ENCODE data around the gene ATP9B. TPM values are rescaled to one million over a fixed set of nuclear protein-coding genes. Genes with fewer than 3 reads are reported as not detected.

The ATP9B gene
- total RNA-seq, 1 experiment from 2014 or later = 8.0 TPM

DNA sequence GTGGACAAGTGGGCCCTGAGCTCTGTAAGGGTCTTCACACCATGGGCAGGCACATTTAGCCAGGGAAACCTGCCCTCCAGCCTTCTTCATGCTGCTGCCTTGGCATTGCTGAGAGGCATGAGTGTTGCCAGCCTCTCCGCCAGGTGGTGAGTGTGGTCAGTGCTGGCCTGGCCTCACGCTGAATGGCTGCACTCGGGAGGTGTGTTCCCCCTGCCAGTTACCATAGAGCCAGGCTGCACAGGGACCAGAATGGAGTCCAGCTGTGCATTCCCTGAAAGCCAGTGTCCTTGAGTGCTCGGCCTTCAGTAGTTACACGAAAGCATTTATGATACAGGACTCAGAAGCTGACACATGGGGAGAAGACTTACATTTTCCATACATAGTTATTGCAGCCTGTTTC is 139.7 kb downstream of the ATP9B start:
- no peaks in the 10 kb centered on the region for H3K27me3 ChIP-seq (ENCODE audit: control insufficient read depth, insufficient read depth, low read length)
- peaks cover 1% of the 10 kb centered on the region for H3K36me3 ChIP-seq (replicated peaks; ENCODE audit: control insufficient read depth, insufficient read depth, low read length)
- H3K4me3 ChIP-seq (ENCODE audit: insufficient read depth, low read depth, low read length) = no peak overlapping the region
- no peak for DNase-seq

DNA sequence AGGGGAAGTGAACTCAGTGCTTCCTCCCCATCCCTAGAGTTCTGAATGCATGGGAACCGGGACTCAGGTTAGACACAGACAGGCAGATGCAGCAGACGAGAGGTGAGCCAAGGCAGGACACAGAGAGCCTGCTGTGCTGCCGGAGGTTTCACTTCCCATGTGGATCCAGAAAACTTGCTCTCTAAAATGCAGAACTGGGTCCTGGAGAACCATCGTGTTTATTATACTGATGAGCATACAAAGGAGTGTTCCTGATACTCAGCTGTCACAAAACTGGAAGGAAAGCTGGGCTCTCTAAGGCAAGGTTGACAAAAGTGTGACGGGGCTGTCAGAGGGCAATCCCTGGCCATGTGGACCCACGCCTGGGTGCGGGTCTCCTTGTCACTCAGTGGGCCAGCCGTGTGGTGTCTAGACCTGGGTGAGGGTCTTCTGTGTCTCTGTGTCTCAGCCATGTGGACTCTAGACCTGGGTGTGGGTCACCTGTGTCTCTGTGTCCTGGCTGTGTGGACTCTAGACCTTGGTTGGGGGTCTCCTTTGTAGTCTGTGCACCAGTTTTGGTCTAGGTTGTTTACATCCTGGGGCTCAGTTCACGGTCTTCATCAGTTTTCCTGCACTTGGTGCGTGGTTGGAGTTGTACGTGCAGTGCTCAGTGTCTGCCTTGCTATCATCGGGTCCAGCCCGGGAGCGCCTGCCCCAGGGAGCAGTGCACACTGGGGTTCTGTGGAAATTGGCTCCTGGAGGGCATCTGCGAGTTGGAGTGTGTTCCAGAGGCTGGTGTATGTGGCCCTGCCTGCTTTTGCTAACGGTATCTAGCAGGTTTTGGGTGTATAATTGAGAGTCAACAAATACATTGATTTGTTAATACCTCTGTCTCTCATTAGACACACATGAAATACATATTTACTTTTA is 141.1 kb downstream of the ATP9B start:
- no peak for DNase-seq
- peaks cover 1% of the 10 kb centered on the region for H3K36me3 ChIP-seq (replicated peaks; ENCODE audit: control insufficient read depth, insufficient read depth, low read length)
- no peak overlapping the region for H3K4me3 ChIP-seq (ENCODE audit: insufficient read depth, low read depth, low read length)
- H3K27me3 ChIP-seq (ENCODE audit: control insufficient read depth, insufficient read depth, low read length) = no peaks in the 10 kb centered on the region

DNA sequence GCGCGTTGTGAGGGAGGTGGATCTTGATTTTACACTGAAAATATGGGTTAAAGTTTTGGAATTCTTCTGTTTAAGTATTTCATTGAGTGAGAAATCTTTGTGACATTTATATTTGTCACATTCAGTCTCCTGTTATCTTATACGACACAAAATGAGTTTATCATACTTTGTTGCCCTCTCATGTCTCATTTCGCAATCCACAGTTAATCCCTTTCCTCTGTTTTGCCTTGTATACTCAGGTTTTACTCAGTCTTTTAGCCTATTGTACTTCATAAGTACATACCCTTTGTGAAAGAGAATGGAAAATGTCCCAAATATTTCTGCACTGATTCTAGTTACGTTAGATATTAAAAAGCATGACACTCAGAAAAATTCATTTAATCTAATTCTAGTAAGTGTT is 142.7 kb downstream of the ATP9B start:
- peaks cover 1% of the 10 kb centered on the region for H3K36me3 ChIP-seq (replicated peaks; ENCODE audit: control insufficient read depth, insufficient read depth, low read length)
- H3K27me3 ChIP-seq (ENCODE audit: control insufficient read depth, insufficient read depth, low read length) = no peaks in the 10 kb centered on the region
- no peak for DNase-seq
- no peak overlapping the region for H3K4me3 ChIP-seq (ENCODE audit: insufficient read depth, low read depth, low read length)

DNA sequence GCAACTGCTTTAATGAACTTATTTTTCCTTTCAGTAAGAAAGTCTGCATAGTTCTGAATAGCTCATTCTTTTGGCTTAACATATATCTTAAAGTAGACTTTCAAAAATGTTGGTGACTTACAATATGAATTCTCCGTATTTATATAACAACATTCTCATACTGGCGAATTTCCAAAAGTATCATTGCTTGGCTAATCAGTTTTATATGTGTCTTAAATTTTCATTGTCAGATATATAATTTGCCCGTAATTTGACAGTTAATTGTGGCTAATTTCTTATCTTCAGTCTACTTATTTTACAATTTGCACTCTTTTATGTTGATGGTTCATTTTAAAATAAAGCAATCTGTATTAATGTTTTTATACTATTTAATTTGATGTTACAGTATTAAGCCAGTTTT is 144.9 kb downstream of the ATP9B start:
- Histone ChIP-seq H3K36me3 (replicated peaks; ENCODE audit: control insufficient read depth, insufficient read depth, low read length) (no peaks in the 10 kb centered on the region), H3K27me3 (ENCODE audit: control insufficient read depth, insufficient read depth, low read length) (no peaks in the 10 kb centered on the region), H3K4me3 (ENCODE audit: insufficient read depth, low read depth, low read length) (no peak overlapping the region)
- no peak for DNase-seq

DNA sequence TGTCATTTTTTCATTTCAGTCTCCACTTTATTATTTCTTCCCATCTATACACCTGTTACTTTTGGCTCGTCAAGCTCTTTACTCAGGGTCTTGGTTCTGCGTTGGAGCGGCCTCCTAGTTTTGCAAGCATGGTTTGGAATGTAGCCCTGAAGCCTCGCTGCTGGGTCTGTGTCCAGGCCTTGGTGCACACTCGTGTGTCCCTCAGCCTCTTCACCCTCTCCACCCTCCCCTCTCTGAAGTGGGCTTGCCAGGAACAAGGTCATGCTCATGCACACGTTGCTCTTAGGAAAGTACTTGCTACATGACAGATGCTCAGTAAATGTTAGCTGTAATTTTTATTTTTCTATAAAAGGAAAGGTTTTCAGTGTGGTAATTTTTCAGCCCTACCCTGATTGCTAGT is 147.0 kb downstream of the ATP9B start:
- H3K4me3 ChIP-seq (ENCODE audit: insufficient read depth, low read depth, low read length) = no peak overlapping the region
- H3K36me3 ChIP-seq (replicated peaks; ENCODE audit: control insufficient read depth, insufficient read depth, low read length) = no peaks in the 10 kb centered on the region
- H3K27me3 ChIP-seq (ENCODE audit: control insufficient read depth, insufficient read depth, low read length) = no peaks in the 10 kb centered on the region
- DNase-seq = no peak

DNA sequence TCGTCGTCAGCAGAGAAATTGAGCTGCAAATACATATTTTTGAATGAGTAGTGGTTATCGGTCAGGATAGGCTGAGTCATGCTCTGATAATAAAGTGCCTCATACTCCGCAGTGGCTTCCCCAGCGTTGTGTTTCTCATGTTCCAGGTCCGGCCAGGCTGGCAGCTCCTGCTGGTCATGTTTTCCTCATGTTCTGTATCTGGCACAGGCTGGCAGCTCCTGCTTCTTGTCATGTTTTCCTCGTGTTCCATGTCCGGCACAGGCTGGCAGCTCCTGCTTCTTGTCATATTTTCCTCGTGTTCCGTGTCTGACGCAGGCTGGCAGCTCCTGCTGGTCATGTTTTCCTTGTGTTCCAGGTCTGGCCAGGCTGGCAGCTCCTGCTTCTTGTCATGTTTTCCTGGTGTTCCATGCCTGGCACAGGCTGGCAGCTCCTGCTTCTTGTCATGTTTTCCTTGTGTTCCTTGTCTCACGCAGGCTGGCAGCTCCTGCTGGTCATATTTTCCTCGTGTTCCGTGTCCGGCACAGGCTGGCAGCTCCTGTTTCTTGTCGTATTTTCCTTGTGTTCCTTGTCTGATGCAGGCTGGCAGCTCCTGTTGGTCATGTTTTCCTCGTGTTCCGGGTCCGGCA is 148.9 kb downstream of the ATP9B start:
- Histone ChIP-seq H3K27me3 (ENCODE audit: control insufficient read depth, insufficient read depth, low read length) (no peaks in the 10 kb centered on the region), H3K36me3 (replicated peaks; ENCODE audit: control insufficient read depth, insufficient read depth, low read length) (no peaks in the 10 kb centered on the region), H3K4me3 (ENCODE audit: insufficient read depth, low read depth, low read length) (no peak overlapping the region)
- no peak for DNase-seq

DNA sequence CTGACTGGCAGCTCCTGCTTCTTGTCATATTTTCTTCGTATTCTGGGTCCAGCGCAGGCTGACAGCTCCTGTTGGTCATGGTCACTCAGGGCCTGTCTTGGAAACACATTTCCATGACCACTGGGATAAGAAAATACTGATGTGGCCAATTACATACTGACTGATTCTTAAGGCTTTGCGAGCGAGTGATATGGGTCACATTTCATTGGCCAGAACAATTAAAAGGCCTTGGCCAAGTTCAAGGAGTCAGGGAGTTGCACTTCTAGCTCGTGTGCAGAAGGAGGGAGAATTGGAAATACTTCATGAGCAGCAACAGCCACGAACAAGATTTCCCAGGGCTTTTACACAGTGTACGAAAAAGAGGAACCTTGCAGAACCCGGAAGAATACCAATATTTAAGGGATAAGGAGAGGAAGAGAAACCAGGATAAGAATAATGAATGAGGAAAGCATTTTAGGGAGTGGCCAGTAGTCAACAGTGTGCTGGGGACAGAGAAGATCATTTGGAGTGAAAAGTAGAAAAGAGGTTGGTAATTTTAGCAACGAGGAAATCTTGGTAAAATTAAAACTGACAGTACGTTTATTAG is 149.5 kb downstream of the ATP9B start:
- no peaks in the 10 kb centered on the region for H3K36me3 ChIP-seq (replicated peaks; ENCODE audit: control insufficient read depth, insufficient read depth, low read length)
- DNase-seq = no peak
- no peaks in the 10 kb centered on the region for H3K27me3 ChIP-seq (ENCODE audit: control insufficient read depth, insufficient read depth, low read length)
- no peak overlapping the region for H3K4me3 ChIP-seq (ENCODE audit: insufficient read depth, low read depth, low read length)

DNA sequence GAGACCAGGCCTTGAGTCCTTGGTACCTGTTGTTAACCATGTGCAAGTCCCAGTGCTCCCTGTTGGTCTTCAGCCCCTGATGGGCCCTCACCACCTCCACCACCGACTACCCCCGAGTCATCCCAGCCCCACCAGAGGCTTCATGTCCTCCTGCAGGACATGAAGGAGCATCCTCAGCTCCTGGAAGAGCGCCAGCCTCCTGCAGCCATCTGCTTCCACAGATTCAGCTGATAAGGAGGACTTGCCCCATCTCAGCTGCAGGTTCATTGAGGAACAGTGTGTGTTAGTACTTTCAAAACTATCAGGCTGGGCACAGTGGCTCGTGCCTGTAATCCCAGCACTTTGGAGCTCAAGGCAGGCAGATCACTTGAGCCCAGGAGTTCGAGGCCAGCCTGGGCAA is 151.9 kb downstream of the ATP9B start:
- no peak for DNase-seq
- H3K36me3 ChIP-seq (replicated peaks; ENCODE audit: control insufficient read depth, insufficient read depth, low read length) = no peaks in the 10 kb centered on the region
- no peaks in the 10 kb centered on the region for H3K27me3 ChIP-seq (ENCODE audit: control insufficient read depth, insufficient read depth, low read length)
- H3K4me3 ChIP-seq (ENCODE audit: insufficient read depth, low read depth, low read length) = no peak overlapping the region

DNA sequence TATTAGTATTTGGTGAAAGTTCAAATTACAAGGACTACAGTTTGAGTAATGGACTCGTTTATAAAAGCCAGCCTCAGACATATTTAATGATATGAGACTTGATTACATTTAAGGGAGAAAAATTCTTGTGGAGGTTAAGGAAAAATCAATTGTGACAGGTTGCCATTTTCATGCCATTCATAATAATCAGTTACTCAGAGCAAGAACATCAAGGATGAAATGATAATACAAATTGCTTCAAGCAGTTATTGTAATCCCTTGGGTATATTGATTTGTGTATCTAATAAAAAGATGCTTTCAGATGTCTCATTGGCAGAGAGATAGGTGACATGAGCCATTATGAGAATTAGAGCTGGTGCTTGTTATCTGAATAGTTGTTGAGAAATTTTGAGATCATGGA is 153.6 kb downstream of the ATP9B start:
- no peaks in the 10 kb centered on the region for H3K36me3 ChIP-seq (replicated peaks; ENCODE audit: control insufficient read depth, insufficient read depth, low read length)
- no peak for DNase-seq
- no peaks in the 10 kb centered on the region for H3K27me3 ChIP-seq (ENCODE audit: control insufficient read depth, insufficient read depth, low read length)
- no peak overlapping the region for H3K4me3 ChIP-seq (ENCODE audit: insufficient read depth, low read depth, low read length)

DNA sequence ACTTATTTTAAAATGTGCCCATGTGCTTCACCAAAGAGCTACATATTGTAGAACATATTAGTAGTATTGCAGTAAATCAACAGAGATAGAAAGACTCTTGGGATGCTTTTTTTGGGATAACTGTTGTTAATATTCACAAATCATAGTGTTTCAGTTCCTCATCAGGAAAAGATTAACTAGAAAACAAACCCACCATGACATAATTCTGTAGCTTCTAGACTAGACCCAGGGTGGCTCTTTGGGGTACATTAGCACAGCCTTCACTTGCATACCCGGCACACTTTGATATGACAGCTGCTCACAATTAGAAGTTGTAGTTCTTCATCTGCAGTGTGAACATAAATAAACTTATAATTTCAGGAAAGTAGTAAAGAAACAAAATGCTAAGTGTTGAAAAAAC is 154.2 kb downstream of the ATP9B start:
- Histone ChIP-seq H3K27me3 (ENCODE audit: control insufficient read depth, insufficient read depth, low read length) (no peaks in the 10 kb centered on the region), H3K36me3 (replicated peaks; ENCODE audit: control insufficient read depth, insufficient read depth, low read length) (no peaks in the 10 kb centered on the region), H3K4me3 (ENCODE audit: insufficient read depth, low read depth, low read length) (no peak overlapping the region)
- DNase-seq = no peak

DNA sequence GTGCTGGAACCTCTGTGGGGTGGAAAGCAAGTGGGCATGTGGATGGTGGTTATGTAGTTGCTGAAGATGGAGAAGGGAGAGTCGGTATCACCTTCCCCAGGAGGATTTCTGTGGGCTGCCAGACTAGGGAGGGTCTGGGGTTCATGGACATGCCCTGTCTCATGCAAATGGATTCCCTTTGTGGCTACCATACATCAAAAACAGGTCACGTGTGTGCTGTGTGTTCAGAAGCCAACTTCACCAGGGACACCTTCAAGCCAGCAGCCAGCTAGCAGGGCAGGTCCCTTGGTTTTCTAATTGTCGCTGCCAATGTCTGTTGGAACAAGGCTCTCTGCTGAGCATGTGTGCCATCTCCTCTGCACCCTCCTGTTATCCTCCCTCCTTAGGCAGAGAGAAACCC is 155.2 kb downstream of the ATP9B start:
- H3K27me3 ChIP-seq (ENCODE audit: control insufficient read depth, insufficient read depth, low read length) = no peaks in the 10 kb centered on the region
- H3K4me3 ChIP-seq (ENCODE audit: insufficient read depth, low read depth, low read length) = no peak overlapping the region
- no peaks in the 10 kb centered on the region for H3K36me3 ChIP-seq (replicated peaks; ENCODE audit: control insufficient read depth, insufficient read depth, low read length)
- DNase-seq = no peak

DNA sequence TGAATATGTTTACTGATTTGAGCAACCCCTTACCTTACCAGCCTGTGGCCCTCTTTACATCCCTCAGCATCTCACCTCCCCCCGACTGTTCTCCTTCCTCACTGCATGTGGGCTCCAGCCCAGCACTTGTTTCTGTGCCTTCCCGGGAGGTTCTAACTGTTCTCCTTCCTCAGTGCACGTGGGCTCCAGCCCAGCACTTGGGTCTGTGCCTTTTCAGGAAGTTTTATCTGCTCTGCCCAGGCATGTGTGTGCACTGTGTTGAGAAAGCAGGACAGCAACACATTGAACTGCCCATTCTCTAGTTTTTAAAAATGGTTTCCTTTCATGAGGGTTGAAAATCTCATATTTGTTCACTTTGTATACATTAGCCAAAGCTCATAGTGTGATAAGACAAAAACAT is 158.4 kb downstream of the ATP9B start:
- no peaks in the 10 kb centered on the region for H3K27me3 ChIP-seq (ENCODE audit: control insufficient read depth, insufficient read depth, low read length)
- no peak for DNase-seq
- no peaks in the 10 kb centered on the region for H3K36me3 ChIP-seq (replicated peaks; ENCODE audit: control insufficient read depth, insufficient read depth, low read length)
- no peak overlapping the region for H3K4me3 ChIP-seq (ENCODE audit: insufficient read depth, low read depth, low read length)

DNA sequence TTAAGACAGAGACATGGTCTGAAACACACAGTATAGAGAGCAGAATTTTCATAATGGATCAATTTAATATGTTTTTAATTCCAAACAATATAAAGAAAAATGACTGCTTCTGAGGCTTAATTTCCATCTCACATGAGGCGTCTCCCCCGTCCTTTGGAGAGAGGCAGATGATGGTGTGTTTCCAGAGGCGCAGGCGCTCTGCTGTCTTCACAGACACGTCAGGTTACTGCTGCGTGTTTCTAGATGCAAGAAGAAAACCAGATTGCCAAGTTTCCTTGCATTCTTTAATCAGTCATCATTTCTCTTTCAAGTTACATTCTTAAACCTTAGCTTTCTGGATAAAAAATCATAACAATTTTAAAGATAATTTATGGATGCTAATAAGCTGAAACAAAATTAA is 160.2 kb downstream of the ATP9B start:
- H3K27me3 ChIP-seq (ENCODE audit: control insufficient read depth, insufficient read depth, low read length) = no peaks in the 10 kb centered on the region
- no peak for DNase-seq
- no peaks in the 10 kb centered on the region for H3K36me3 ChIP-seq (replicated peaks; ENCODE audit: control insufficient read depth, insufficient read depth, low read length)
- H3K4me3 ChIP-seq (ENCODE audit: insufficient read depth, low read depth, low read length) = no peak overlapping the region

DNA sequence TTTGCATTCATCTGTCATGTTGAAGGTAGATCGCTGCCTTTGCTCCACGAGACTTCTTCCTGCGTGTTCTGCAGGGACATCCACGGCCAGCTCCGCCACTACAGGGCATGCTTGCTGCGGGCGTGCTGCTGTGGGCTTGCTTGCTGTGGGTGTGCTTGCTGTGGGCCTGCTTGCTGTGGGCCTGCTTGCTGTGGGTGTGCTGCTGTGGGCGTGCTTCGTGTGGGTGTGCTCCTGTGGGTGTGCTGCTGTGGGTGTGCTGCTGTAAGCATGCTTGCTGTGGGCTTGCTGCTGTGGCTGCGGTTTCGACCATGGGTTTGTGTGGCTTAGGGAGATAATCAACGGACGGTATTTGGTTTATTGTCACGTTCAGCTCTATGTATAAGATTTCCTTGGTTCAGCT is 165.2 kb downstream of the ATP9B start:
- Histone ChIP-seq H3K27me3 (ENCODE audit: control insufficient read depth, insufficient read depth, low read length) (no peaks in the 10 kb centered on the region), H3K4me3 (ENCODE audit: insufficient read depth, low read depth, low read length) (no peak overlapping the region), H3K36me3 (replicated peaks; ENCODE audit: control insufficient read depth, insufficient read depth, low read length) (no peaks in the 10 kb centered on the region)
- DNase-seq = no peak

DNA sequence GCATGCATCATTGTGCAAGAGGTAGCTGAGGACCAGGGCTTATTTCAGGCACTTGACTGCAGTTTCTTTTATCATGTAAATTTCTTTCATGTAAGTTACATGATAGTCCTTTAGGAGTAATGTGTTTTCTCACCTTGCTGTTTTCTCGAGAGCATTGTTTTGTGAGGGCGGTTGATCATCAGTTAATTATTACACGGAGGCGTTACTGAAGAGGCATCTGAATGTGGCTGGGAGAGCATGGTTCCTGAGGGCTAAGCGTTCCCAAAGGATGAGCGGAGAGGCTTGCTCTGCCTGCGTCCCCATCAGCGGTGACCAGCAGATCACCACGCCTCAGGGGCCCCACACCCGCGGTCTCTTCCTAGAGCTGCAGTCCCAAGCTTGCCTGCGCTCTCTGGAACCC is 170.4 kb downstream of the ATP9B start:
- Histone ChIP-seq H3K36me3 (replicated peaks; ENCODE audit: control insufficient read depth, insufficient read depth, low read length) (no peaks in the 10 kb centered on the region), H3K4me3 (ENCODE audit: insufficient read depth, low read depth, low read length) (no peak overlapping the region), H3K27me3 (ENCODE audit: control insufficient read depth, insufficient read depth, low read length) (no peaks in the 10 kb centered on the region)
- no peak for DNase-seq
